Measurements from ENCODE around the gene PTTG1.
A peak's percentile ranks its signal among the peaks of the same experiment; 100 is the strongest.

PTTG1 gene

GRCh38 chr5:160421625-160422258 is at the start of gene PTTG1:
Gene PTTG1 (plus strand): TSS chr5:160421855. CDS start chr5:160422313, 458 bp downstream.
- Mint-ChIP-seq H3K36me3 (peaks cover 70% of the 10 kb centered on the region), H3K27ac (peak within 1 kb of the TSS; percentile 94), H3K4me1 (peaks cover 67% of the 10 kb centered on the region), H3K4me3 (peak within 1 kb of the TSS; percentile 95), H3K9me3 (no peaks in the 10 kb centered on the region)
- ATAC-seq (peak; percentile 83), DNase-seq (ENCODE audit: low spot score in 2 of 2) (peak; percentile 81 to 95)

DNA sequence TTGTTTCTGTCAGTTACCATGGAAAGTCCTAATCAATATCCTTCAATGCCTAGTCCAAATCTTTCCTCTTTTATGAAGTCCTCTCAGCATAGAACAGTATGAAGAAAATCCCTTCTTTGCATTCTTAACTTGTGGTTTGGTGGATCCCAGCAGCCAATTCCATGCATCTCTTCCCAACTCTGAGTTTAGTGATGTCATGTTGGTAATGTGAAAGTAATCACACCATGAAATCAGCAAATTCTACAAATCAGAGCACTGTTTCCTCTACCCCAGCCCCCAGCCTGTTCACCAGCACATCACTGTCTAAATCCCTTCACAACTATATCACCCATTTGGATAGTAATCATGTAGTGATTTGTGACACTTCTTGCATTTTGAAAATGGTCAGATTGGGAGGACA is 46.5 kb upstream of the PTTG1 start:
- Mint-ChIP-seq H3K4me1 (no peaks in the 10 kb centered on the region), H3K27ac (no peak overlapping the region), H3K9me3 (no peaks in the 10 kb centered on the region), H3K4me3 (no peak overlapping the region), H3K36me3 (no peaks in the 10 kb centered on the region)
- ATAC-seq: no peak
- DNase-seq (ENCODE audit: low spot score in 2 of 2): no peak

DNA sequence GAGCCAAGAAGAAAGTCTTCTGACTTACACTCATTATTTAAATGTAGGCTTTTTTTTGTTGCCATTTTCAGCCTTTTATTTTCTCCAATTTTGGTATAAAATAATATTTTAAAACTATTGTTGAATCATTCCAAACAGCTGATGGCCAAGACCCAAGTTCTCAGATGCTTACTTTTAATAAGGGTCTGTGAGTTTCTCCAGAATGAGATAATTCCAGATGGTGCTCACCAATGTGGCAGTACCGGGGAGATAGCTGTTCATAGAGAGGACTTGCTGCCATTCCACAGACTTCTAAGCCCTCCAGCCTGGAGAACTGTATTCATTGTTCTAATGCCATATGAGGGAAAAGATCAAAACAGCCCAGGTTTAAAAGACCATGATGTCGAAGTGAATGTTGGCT is 46.0 kb upstream of the PTTG1 start:
- ATAC-seq: no peak
- no peak for DNase-seq (ENCODE audit: low spot score in 2 of 2)
- no peak overlapping the region for H3K4me3 Mint-ChIP-seq
- H3K27ac Mint-ChIP-seq: no peak overlapping the region
- H3K4me1 Mint-ChIP-seq: no peaks in the 10 kb centered on the region
- no peaks in the 10 kb centered on the region for H3K36me3 Mint-ChIP-seq
- H3K9me3 Mint-ChIP-seq: no peaks in the 10 kb centered on the region

- Mint-ChIP-seq H3K4me1 (no peaks in the 10 kb centered on the region), H3K27ac (no peak overlapping the region), H3K9me3 (no peaks in the 10 kb centered on the region), H3K36me3 (no peaks in the 10 kb centered on the region), H3K4me3 (no peak overlapping the region)
- DNase-seq (ENCODE audit: low spot score in 2 of 2) (no peak), ATAC-seq (no peak)
These were observed 45.2 kb upstream of the PTTG1 start for GRCh38 chr5:160376416-160376815.

- Mint-ChIP-seq H3K4me1 (no peaks in the 10 kb centered on the region), H3K36me3 (no peaks in the 10 kb centered on the region), H3K27ac (no peak overlapping the region), H3K9me3 (no peaks in the 10 kb centered on the region), H3K4me3 (no peak overlapping the region)
- DNase-seq (ENCODE audit: low spot score in 2 of 2) (no peak), ATAC-seq (no peak)
These were observed 44.0 kb upstream of the PTTG1 start for GRCh38 chr5:160377651-160378050.

DNA sequence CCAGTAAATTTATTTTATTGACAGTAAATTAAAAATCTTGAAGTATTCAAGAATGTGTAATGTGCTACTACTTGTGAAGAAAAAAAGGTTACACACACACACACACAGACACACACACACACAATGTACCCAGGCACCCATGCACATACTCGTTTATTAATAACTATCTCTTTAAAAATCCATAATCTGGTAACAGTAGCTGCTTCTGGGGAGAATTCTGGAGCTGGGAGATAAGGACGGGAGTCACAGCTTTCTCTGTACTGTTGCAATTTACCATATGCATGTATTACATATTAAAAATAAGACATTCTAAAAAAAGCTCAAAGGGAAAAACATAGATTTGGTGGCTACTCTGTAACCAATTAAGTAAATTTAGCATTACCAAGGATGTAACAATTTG is 43.3 kb upstream of the PTTG1 start:
- H3K9me3 Mint-ChIP-seq: no peaks in the 10 kb centered on the region
- ATAC-seq (no peak), DNase-seq (ENCODE audit: low spot score in 2 of 2) (no peak)
- H3K27ac Mint-ChIP-seq: no peak overlapping the region
- no peaks in the 10 kb centered on the region for H3K36me3 Mint-ChIP-seq
- no peak overlapping the region for H3K4me3 Mint-ChIP-seq
- no peaks in the 10 kb centered on the region for H3K4me1 Mint-ChIP-seq

DNA sequence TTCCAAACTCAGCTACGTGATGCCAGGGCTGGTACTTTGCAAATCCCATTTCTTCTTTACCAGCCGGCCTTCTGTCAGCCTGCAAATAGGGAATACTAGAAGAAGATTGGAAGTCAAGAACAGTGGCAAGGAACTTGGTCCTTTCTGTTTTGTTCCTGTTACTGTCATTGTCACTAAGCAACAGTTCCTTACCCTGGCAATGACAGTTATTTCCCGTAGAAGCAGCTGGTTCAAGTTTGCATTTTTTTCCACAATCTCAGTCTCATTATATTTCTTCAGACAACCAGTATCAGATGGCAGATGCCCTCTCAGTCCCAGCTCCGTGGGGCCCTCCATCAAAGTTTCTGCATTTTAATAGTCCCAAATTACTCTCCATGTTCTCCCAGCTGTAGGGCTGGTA is 42.1 kb upstream of the PTTG1 start:
- Mint-ChIP-seq H3K9me3 (no peaks in the 10 kb centered on the region), H3K4me1 (no peaks in the 10 kb centered on the region), H3K27ac (no peak overlapping the region), H3K36me3 (no peaks in the 10 kb centered on the region), H3K4me3 (no peak overlapping the region)
- DNase-seq (ENCODE audit: low spot score in 2 of 2) (no peak), ATAC-seq (no peak)

- Mint-ChIP-seq H3K4me1 (no peaks in the 10 kb centered on the region), H3K36me3 (no peaks in the 10 kb centered on the region), H3K27ac (no peak overlapping the region), H3K9me3 (no peaks in the 10 kb centered on the region), H3K4me3 (no peak overlapping the region)
- ATAC-seq: no peak
- DNase-seq (ENCODE audit: low spot score in 2 of 2): no peak
These were observed 41.6 kb upstream of the PTTG1 start for GRCh38 chr5:160380041-160380440.

GRCh38 chr5:160382346-160382745 is 39.3 kb upstream of the PTTG1 start:
- ATAC-seq (no peak), DNase-seq (ENCODE audit: low spot score in 2 of 2) (no peak)
- no peak overlapping the region for H3K27ac Mint-ChIP-seq
- no peaks in the 10 kb centered on the region for H3K9me3 Mint-ChIP-seq
- H3K36me3 Mint-ChIP-seq: no peaks in the 10 kb centered on the region
- H3K4me1 Mint-ChIP-seq: no peaks in the 10 kb centered on the region
- H3K4me3 Mint-ChIP-seq: no peak overlapping the region

DNA sequence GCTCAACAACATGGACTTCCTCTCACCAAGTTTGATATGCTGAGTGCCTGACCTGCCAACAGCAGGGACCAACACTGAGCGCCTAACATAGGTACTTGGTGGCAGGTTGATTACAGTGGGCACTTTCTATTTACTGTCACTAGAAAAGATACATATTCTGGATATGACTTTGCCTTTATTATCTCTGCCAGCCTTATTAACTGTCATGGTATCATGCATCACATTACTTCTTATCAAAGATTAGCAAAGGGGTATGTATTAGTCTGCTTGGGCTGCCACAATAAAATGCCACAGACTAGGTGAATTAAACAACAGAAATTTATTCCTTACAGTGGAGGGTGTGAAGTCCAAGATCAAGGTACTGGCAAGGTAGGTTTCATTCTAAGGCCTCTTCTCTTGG is 37.0 kb upstream of the PTTG1 start:
- H3K4me1 Mint-ChIP-seq: no peaks in the 10 kb centered on the region
- H3K36me3 Mint-ChIP-seq: no peaks in the 10 kb centered on the region
- ATAC-seq (no peak), DNase-seq (ENCODE audit: low spot score in 2 of 2) (no peak)
- peaks cover 8% of the 10 kb centered on the region for H3K9me3 Mint-ChIP-seq
- no peak overlapping the region for H3K4me3 Mint-ChIP-seq
- H3K27ac Mint-ChIP-seq: no peak overlapping the region

GRCh38 chr5:160385496-160385895 is 36.2 kb upstream of the PTTG1 start:
- no peak overlapping the region for H3K27ac Mint-ChIP-seq
- no peak for ATAC-seq
- peaks cover 8% of the 10 kb centered on the region for H3K9me3 Mint-ChIP-seq
- H3K36me3 Mint-ChIP-seq: no peaks in the 10 kb centered on the region
- no peak overlapping the region for H3K4me3 Mint-ChIP-seq
- no peak for DNase-seq (ENCODE audit: low spot score in 2 of 2)
- no peaks in the 10 kb centered on the region for H3K4me1 Mint-ChIP-seq

GRCh38 chr5:160387445-160387844 is 34.2 kb upstream of the PTTG1 start:
- no peak for DNase-seq (ENCODE audit: low spot score in 2 of 2)
- peaks cover 8% of the 10 kb centered on the region for H3K9me3 Mint-ChIP-seq
- ATAC-seq: no peak
- H3K4me3 Mint-ChIP-seq: no peak overlapping the region
- H3K27ac Mint-ChIP-seq: no peak overlapping the region
- H3K36me3 Mint-ChIP-seq: no peaks in the 10 kb centered on the region
- H3K4me1 Mint-ChIP-seq: no peaks in the 10 kb centered on the region

DNA sequence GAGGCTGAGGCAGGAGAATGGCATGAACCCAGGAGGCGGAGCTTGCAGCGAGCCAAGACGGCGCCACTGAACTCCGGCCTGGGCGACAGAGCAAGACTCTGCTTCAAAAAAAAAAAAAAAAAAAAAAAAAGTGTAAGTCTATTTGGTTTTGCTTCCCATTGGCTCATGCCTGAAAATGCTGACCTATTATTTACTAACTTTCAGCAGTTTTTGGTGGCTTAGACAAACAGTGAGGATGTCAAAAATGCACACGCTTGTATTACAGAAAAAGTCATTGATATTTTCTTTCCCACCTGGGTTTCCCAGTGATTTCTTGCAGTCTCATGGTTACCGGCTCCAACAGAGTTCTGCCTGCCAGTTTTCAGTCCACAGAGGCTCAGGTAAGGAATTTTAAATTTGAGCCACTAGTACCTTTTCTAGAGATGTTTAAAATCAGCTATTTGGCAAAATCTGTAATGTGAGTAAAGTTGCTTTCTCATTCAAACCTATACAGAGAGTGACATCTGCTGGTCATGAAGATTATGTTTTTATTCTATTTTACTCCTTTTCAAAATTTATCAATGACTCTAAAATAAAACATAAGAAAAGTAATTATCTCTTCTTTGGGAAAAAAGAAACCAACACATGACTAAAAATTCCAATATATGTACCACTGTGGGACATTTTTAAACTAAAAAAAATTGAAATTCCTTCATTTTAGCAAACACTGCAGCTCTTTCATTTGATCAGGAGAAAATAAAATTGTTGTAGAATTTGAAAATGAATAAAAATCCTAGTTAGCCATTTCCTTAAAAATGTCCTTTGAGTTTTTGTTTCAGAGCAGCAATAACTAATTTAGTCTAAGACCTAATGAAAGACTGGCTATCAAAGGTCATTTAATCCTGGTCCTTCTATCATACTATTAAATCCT is 30.6 kb upstream of the PTTG1 start:
- H3K4me3 Mint-ChIP-seq: no peak overlapping the region
- ATAC-seq (no peak), DNase-seq (ENCODE audit: low spot score in 2 of 2) (no peak)
- peaks cover 8% of the 10 kb centered on the region for H3K9me3 Mint-ChIP-seq
- H3K36me3 Mint-ChIP-seq: no peaks in the 10 kb centered on the region
- no peak overlapping the region for H3K27ac Mint-ChIP-seq
- no peaks in the 10 kb centered on the region for H3K4me1 Mint-ChIP-seq

DNA sequence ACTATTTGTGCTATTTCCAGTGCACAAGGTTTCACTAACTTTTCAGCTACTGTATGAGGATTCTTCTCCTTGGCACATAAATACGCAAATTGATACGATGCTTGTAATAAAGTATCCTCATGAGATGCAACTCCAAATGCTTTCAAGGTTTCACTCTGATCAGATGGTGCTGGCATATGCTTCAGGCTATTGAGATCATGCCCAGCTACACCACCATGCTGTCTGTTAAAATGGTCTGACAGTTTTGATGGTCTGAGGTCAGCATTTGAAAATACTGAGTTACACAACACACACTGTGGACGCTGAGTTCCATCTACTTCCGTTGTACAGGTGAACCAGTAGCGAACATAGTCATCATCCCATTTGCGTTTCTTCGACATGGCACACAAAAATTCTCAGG is 26.5 kb upstream of the PTTG1 start:
- no peak for ATAC-seq
- DNase-seq (ENCODE audit: low spot score in 2 of 2): no peak
- Mint-ChIP-seq H3K4me3 (no peak overlapping the region), H3K9me3 (no peaks in the 10 kb centered on the region), H3K36me3 (peaks cover 11% of the 10 kb centered on the region), H3K4me1 (peaks cover 12% of the 10 kb centered on the region), H3K27ac (no peak overlapping the region)

- no peak overlapping the region for H3K4me3 Mint-ChIP-seq
- H3K36me3 Mint-ChIP-seq: peaks cover 25% of the 10 kb centered on the region
- no peaks in the 10 kb centered on the region for H3K9me3 Mint-ChIP-seq
- H3K4me1 Mint-ChIP-seq: peaks cover 16% of the 10 kb centered on the region
- no peak overlapping the region for H3K27ac Mint-ChIP-seq
- no peak for DNase-seq (ENCODE audit: low spot score in 2 of 2)
- no peak for ATAC-seq
These were observed 24.2 kb upstream of the PTTG1 start for GRCh38 chr5:160397492-160397891.

DNA sequence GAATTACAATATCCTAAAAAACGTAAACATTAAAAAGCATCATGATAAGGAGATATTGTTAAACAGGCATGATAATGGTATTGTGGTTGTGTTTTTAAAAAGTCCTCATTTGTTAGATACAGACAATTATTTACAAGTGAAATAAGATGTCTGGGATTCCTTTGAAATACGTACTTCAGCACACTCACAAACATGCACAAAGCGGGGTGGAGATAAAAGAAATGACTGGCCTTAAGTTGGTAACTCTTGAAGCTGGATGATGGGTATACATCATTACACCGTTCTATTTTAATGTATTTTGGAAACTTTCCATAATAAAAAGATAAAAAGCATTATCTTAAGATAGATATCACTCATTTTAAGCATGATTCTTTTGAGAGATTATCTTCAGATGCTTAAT is 22.8 kb upstream of the PTTG1 start:
- Mint-ChIP-seq H3K4me3 (peak overlapping the region; percentile 88), H3K4me1 (peaks cover 16% of the 10 kb centered on the region), H3K36me3 (peaks cover 38% of the 10 kb centered on the region), H3K27ac (peak overlapping the region; percentile 96), H3K9me3 (no peaks in the 10 kb centered on the region)
- DNase-seq (ENCODE audit: low spot score in 2 of 2): no peak
- ATAC-seq: no peak

All from stimulated activated effector memory CD8-positive, alpha-beta T cell treated with anti-CD3 and anti-CD28 coated beads, Interleukin-12 subunit alpha, Interleukin-12 subunit beta, amount 100 ng/mL, for 72 hours (primary cell).